H1 (cell line): ENCODE results near the gene UBE2H. TPM values are rescaled to one million over a fixed set of nuclear protein-coding genes. Genes with fewer than 3 reads are reported as not detected.

Experiments used
- CTCF ChIA-PET: fragments of 300-600 bp; sonication (Branson Sonifier 250); formaldehyde crosslinking; loops from one replicate; lab custom pipeline; 2021; ENCODE audit not compliant: partially characterized antibody; lab: Charles Lee
- POLR2A ChIA-PET: fragments of 300-600 bp; sonication (Branson Sonifier 250); formaldehyde crosslinking; loops from one replicate; lab custom pipeline; 2021; ENCODE audit warnings: inconsistent platforms; ENCODE audit not compliant: partially characterized antibody; lab: Charles Lee
- DNase-seq, 2 experiments: peaks; one replicate each; pipeline versions ENCODE4 v3.0.0 to v3.0.0-alpha.2; 2010 to 2022; ENCODE audit warnings: low spot score in 2 of 2, low read depth in 1 of 2, mixed read lengths in 1 of 2
- FAIRE-seq: peaks from 2 replicates; lab custom pipeline; 2011; peaks lifted over from hg19 to GRCh38; lab: Jason Lieb, UNC
- H2AFZ ChIP-seq: 2 replicates; pipeline ENCODE4 v1.8.1; 2012; ENCODE audit warnings: low read length, inconsistent platforms
- H2AK5ac ChIP-seq: 2 replicates; pipeline ENCODE4 v1.6.1; 2013; ENCODE audit warnings: low read depth, low read length
- H2BK120ac ChIP-seq: replicated peaks from 2 replicates; pipeline ENCODE3; 2013; ENCODE audit warnings: low read depth, low read length, inconsistent platforms
- H2BK12ac ChIP-seq: 2 replicates; pipeline ENCODE4 v1.6.1; 2013; ENCODE audit warnings: low read depth, low read length
- H2BK15ac ChIP-seq: 2 replicates; pipeline ENCODE4 v1.6.1; 2013; ENCODE audit warnings: low read length
- H2BK20ac ChIP-seq: 2 replicates; pipeline ENCODE4 v1.6.1; 2013; ENCODE audit warnings: low read length
- H2BK5ac ChIP-seq: 2 replicates; pipeline ENCODE4 v1.6.1; 2013; ENCODE audit warnings: low read depth, low read length
- H3K14ac ChIP-seq: 2 replicates; pipeline ENCODE4 v1.6.1; 2013; ENCODE audit warnings: inconsistent platforms; ENCODE audit not compliant: insufficient read length
- H3K18ac ChIP-seq: 2 replicates; pipeline ENCODE4 v1.6.1; 2013; ENCODE audit warnings: low read length; ENCODE audit errors: extremely low read depth
- H3K23ac ChIP-seq: 2 replicates; pipeline ENCODE4 v1.6.1; 2013; ENCODE audit warnings: inconsistent platforms; ENCODE audit not compliant: insufficient read length
- H3K23me2 ChIP-seq: 2 replicates; pipeline ENCODE4 v1.6.1; 2013; ENCODE audit warnings: low read depth, low read length
- H3K27ac ChIP-seq: 2 replicates; pipeline ENCODE4 v1.6.1; 2011; ENCODE audit warnings: low read depth, low read length, inconsistent platforms
- H3K27me3 ChIP-seq, 4 experiments: replicated peaks in 1 of 4; 1 replicate in 1 of 4; 2 replicates in 3 of 4; pipeline versions ENCODE4 v1.6.1 to v1.8.1; 2011 to 2013; ENCODE audit warnings: low read length in 3 of 4, mild to moderate bottlenecking in 3 of 4, inconsistent platforms in 2 of 4, mixed read lengths in 2 of 4, moderate library complexity in 1 of 4; ENCODE audit not compliant: control insufficient read depth in 3 of 4, insufficient read depth in 3 of 4; ENCODE audit errors: extremely low read depth in 1 of 4
- H3K36me3 ChIP-seq, 4 experiments: 2 replicates each; pipeline versions ENCODE4 v1.6.1 to v1.8.1; 2011 to 2013; ENCODE audit warnings: mild to moderate bottlenecking in 4 of 4, low read length in 3 of 4, moderate library complexity in 2 of 4, control low read depth in 1 of 4, inconsistent platforms in 1 of 4; ENCODE audit not compliant: insufficient read depth in 4 of 4, control insufficient read depth in 2 of 4
- H3K4ac ChIP-seq: replicated peaks from 2 replicates; pipeline ENCODE3; 2013; ENCODE audit warnings: low read length, low read depth, mixed read lengths, inconsistent platforms; ENCODE audit not compliant: insufficient read length
- H3K4me1 ChIP-seq, 4 experiments: replicated peaks in 1 of 4; 1 replicate in 1 of 4; 2 replicates in 3 of 4; pipeline versions ENCODE4 v1.6.1 to v1.8.1; 2011 to 2013; ENCODE audit warnings: low read length in 3 of 4, inconsistent platforms in 2 of 4, mixed read lengths in 1 of 4; ENCODE audit not compliant: insufficient read depth in 4 of 4, control insufficient read depth in 3 of 4
- H3K4me2 ChIP-seq, 2 experiments: 2 replicates each; pipeline versions ENCODE4 v1.6.1 to v1.8.1; 2011 to 2013; ENCODE audit warnings: low read depth in 2 of 2, low read length in 2 of 2, control low read depth in 1 of 2, inconsistent platforms in 1 of 2, mild to moderate bottlenecking in 1 of 2; ENCODE audit not compliant: insufficient read depth in 1 of 2
- H3K4me3 ChIP-seq, 4 experiments: fragments of 200-600, 300-600 bp in 1 of 4; sonication (generic), shearing (Covaris generic), sonication (Bioruptor Twin) in 1 of 4; 2 replicates each; pipeline versions ENCODE4 v1.5.1 to v1.8.1; 2011 to 2016; ENCODE audit warnings: low read length in 4 of 4, low read depth in 3 of 4, control low read depth in 2 of 4, inconsistent platforms in 2 of 4, mild to moderate bottlenecking in 2 of 4, mixed read lengths in 1 of 4, moderate library complexity in 1 of 4; ENCODE audit not compliant: insufficient read depth in 2 of 4; ENCODE audit errors: extremely low read depth in 1 of 4
- H3K56ac ChIP-seq: replicated peaks from 2 replicates; pipeline ENCODE3; 2013; ENCODE audit warnings: low read depth, mild to moderate bottlenecking, mixed read lengths, low read length, inconsistent platforms; ENCODE audit not compliant: insufficient read length
- H3K79me1 ChIP-seq: 2 replicates; pipeline ENCODE4 v1.6.1; 2013; ENCODE audit warnings: low read depth, low read length, control low read depth
- H3K79me2 ChIP-seq, 2 experiments: 2 replicates each; pipeline versions ENCODE4 v1.6.1 to v1.8.1; 2012 to 2013; ENCODE audit warnings: low read length in 2 of 2, mild to moderate bottlenecking in 2 of 2, inconsistent platforms in 1 of 2; ENCODE audit not compliant: insufficient read depth in 2 of 2, control insufficient read depth in 1 of 2
- H3K9ac ChIP-seq, 4 experiments: replicated peaks in 1 of 4; 1 replicate in 1 of 4; 2 replicates in 3 of 4; pipeline versions ENCODE4 v1.6.1 to v1.8.1; 2011 to 2013; ENCODE audit warnings: low read depth in 3 of 4, low read length in 3 of 4, control low read depth in 2 of 4, mild to moderate bottlenecking in 2 of 4, moderate library complexity in 2 of 4, inconsistent platforms in 1 of 4; ENCODE audit errors: extremely low read depth in 1 of 4
- H3K9me3 ChIP-seq, 2 experiments: 2 replicates each; pipeline versions ENCODE4 v1.6.1 to v1.8.1; 2012 to 2013; ENCODE audit warnings: mild to moderate bottlenecking in 2 of 2, moderate library complexity in 2 of 2, control low read depth in 1 of 2, inconsistent platforms in 1 of 2, low read depth in 1 of 2, low read length in 1 of 2, mixed read lengths in 1 of 2; ENCODE audit not compliant: insufficient read depth in 2 of 2
- H4K20me1 ChIP-seq, 2 experiments: replicated peaks in 1 of 2; 2 replicates each; pipeline versions ENCODE3 to v1.8.1; 2011 to 2013; ENCODE audit warnings: inconsistent platforms in 2 of 2, low read length in 2 of 2, mild to moderate bottlenecking in 1 of 2; ENCODE audit not compliant: insufficient read depth in 2 of 2, control insufficient read depth in 1 of 2
- H4K5ac ChIP-seq: 2 replicates; pipeline ENCODE4 v1.6.1; 2013; ENCODE audit warnings: low read length, low read depth, mixed read lengths, inconsistent platforms; ENCODE audit not compliant: insufficient read length
- H4K8ac ChIP-seq: 2 replicates; pipeline ENCODE4 v1.8.0; 2013; ENCODE audit warnings: mild to moderate bottlenecking, moderate library complexity, low read length, inconsistent platforms; ENCODE audit not compliant: insufficient read depth; ENCODE audit errors: extremely low read depth
- H4K91ac ChIP-seq: replicated peaks from 2 replicates; pipeline ENCODE3; 2013; ENCODE audit warnings: low read length, mixed read lengths, inconsistent platforms; ENCODE audit not compliant: insufficient read length
- JUND ChIP-seq: IDR thresholded peaks from 2 replicates; pipeline ENCODE4 v1.6.1; 2011; ENCODE audit warnings: mild to moderate bottlenecking, improper control_type of control experiment, low read length
- SIX5 ChIP-seq: IDR thresholded peaks from 2 replicates; pipeline ENCODE4 v1.6.1; 2011; ENCODE audit warnings: mild to moderate bottlenecking, low read depth, low read length
- SP4 ChIP-seq: IDR thresholded peaks from 2 replicates; pipeline ENCODE4 v1.6.1; 2012; ENCODE audit warnings: low read length, inconsistent platforms
- ZNF274 ChIP-seq: IDR thresholded peaks from 2 replicates; pipeline ENCODE4 v1.7.0; 2012; ENCODE audit warnings: low read length, borderline replicate concordance; ENCODE audit errors: extremely low read depth
- WGBS, 2 experiments: shearing (Covaris generic) in 1 of 2; methylation state at CpG; one replicate each; pipeline versions ENCODE4 v1.1.6 to v1.1.7; 2013 to 2015; ENCODE audit warnings: low lambda C conversion rate in 2 of 2, mixed read lengths in 2 of 2, inconsistent platforms in 1 of 2, low coverage in 1 of 2, missing lambda C conversion rate in 1 of 2; ENCODE audit not compliant: insufficient replicate concordance in 2 of 2, insufficient coverage in 1 of 2, insufficient read length in 1 of 2; ENCODE audit errors: extremely low coverage in 1 of 2, missing lambda C conversion rate in 1 of 2; 5-methylcytosine and 5-hydroxymethylcytosine counted together
- polyA plus RNA-seq, 7 experiments: library from polyadenylated mRNA; depleted of rRNA in 3 of 7; stranded (reverse) in 5 of 7; unstranded in 2 of 7; fragments of >200 nt in 5 of 7; fragments of 200-250 nt in 2 of 7; gene quantifications; 1 replicate in 5 of 7; 2 replicates in 1 of 7; 4 replicates in 1 of 7; pipeline versions ENCODE4 v1.2.1 to v1.2.3, GENCODE V29; 2011 to 2013; ENCODE audit warnings: missing spikeins in 2 of 7, mixed read lengths in 2 of 7
- total RNA-seq: library from RNA; stranded (reverse); fragmentation: NEBNext Ultra II Directional; extraction: Animal tissue kit (Norgen Biotek cat#: 25700); gene quantifications from 2 replicates; pipeline ENCODE4 v1.2.1, GENCODE V29; 2021

UBE2H gene
- total and polyA plus RNA-seq, 2 of the 8 experiments (the other 6 are each of a cell fraction or from before 2014, with no cell fraction given), result 30.6 to 62.2 TPM

- WGBS, 2 experiments, result 93% methylated on average over 3 of the region's 3 CpGs; no CpG with 5 or more reads in 1 of the 2 experiments
Observed at GRCh38 chr7:129866251-129866650, 86.5 kb downstream of the UBE2H start.

More at GRCh38 chr7:129866251-129866650, 86.5 kb downstream of the UBE2H start:
- Histone ChIP-seq H3K4me1 (peaks cover 2 to 9% (median 6%) of the 10 kb centered on the region in 4 experiments), H2AK5ac (no peak overlapping the region), H3K9ac (no peak overlapping the region), H3K23ac (no peak overlapping the region), H4K8ac (no peak overlapping the region), H4K91ac (no peak overlapping the region), H2BK12ac (no peak overlapping the region), H3K56ac (no peak overlapping the region), H4K20me1 (peaks cover 0 to 1% of the 10 kb centered on the region in 2 experiments), H2BK15ac (no peak overlapping the region), H3K23me2 (no peaks in the 10 kb centered on the region), H2BK5ac (no peak overlapping the region), H3K9me3 (no peaks in the 10 kb centered on the region), H3K18ac (no peak overlapping the region), H2BK20ac (no peak overlapping the region), H2BK120ac (no peak overlapping the region), H3K14ac (no peak overlapping the region), H3K27ac (no peak overlapping the region), H4K5ac (no peak overlapping the region), H3K4me3 (no peak overlapping the region), H3K36me3 (no peaks in the 10 kb centered on the region), H3K4ac (no peak overlapping the region), H3K79me2 (peaks cover 3 to 41% of the 10 kb centered on the region in 2 experiments; a peak in 3 of 4 replicates), H3K79me1 (peaks cover 2% of the 10 kb centered on the region), H3K4me2 (no peak overlapping the region), H2AFZ (no peak overlapping the region), H3K27me3 (no peaks in the 10 kb centered on the region)
- ChIA-PET POLR2A (no interaction called here), CTCF (interaction anchor here (0.7 kb wide), 1 partner anchor 75 kb away, joined by 3 read pairs; no protein-coding TSS in a partner anchor)
- DNase-seq (no peak), FAIRE-seq (no peak)
- TF ChIP-seq ZNF274 (no peak), SIX5 (no peak), JUND (no peak), SP4 (no peak)
